RKO (cell line): ENCODE results near the gene ASIC2.
A peak's percentile ranks its signal among the peaks of the same experiment; 100 is the strongest.

Source experiments
- DNase-seq: peaks from one replicate; pipeline ENCODE4 v3.0.0-alpha.2; 2016; ENCODE audit warnings: low spot score

Gene ASIC2

DNA sequence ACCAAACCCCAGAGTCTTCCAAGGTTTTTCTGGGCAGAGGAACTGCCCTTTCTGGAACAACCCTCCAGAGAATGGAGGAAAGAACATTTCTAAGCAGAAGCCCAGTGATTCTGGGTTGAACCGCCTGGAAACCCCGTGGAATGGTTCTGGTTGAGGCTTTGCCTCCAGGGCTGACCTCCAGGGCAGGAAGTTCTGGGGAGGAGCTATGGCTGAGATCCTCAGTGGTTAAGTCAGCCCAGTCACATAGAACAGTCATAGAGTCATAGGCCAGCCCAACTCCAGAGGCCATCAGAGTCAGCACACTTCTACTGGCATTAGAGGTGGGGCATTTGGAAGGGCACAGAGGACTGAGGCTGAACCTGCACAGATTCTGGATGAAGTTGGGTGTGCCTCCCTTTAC lies 235.5 kb downstream of the ASIC2 start:
- no peak for DNase-seq

DNA sequence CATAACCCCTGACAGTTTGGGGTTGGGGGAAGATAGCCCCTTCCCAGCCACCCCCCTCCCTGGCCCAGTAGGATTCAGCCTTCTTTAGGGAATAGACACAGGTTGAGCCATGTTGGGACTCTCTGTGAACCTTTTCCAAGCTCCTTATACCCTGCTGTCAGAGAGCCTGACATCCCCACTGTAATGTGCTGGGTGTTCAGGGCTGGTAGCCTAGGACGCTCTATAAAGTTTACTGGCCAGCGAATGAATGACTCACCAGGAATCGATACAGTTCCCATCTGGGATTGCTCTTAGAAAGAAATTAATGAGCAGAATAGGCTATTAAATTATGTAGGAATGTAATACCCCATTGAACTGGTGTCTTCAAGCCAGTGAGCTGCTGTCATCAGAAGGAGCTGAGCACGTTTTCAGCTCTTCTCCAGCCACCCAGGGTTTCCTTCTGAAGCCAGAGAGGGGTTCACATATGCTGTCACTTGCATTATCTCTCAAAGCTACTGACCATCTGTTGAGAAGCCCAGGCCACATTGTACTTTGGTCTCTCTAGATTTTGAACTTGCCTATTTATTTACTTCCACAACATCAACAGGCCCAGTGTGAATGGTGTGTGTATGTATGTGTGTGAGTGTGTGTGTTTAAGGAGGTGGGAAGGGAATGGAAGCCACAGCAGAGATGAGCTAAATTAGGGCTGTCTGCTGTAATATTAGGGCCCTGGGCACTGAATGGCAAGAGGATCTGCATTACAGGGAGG lies 236.5 kb downstream of the ASIC2 start:
- DNase-seq = no peak

DNA sequence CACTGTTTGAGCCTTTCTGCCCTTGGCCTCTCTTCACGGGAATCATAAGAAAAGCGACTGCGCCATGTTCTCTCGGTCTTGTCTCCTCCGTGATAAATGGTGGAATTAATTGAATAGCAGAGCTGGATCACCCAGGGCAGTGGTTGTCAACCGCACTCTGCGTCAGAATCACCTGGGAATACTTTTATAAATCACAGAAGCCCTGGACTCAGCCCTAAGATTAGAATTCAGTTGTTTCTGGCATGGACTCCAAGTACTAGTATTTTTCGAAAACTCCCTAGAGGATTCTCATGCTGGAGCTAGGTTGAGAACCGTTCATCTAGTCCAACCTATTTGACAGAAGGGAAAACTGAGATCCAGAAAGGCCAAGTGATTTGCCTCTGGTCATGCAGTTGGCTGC lies 237.3 kb downstream of the ASIC2 start:
- DNase-seq = no peak

- DNase-seq = no peak
Observed at GRCh38 chr17:33055171-33055611, 237.9 kb downstream of the ASIC2 start.

DNA sequence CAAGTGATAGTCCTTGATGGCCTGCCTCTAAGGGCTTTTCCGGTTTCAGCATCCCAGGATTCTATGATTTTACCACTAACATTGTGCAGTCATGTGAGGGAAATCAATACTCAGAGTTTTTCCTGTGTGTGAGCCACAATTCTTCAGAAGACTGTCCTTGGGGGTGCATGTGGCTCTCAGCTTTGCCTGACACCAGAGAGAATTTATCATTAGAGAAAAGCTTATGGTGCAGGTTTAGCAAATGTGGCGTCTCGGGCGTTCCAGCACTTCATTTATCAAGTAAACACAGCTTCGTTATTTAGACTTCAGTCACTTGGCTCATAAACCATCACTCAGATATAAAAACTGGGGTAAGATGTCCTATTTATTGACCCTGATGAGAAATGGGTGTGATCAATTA lies 238.7 kb downstream of the ASIC2 start:
- no peak for DNase-seq

DNA sequence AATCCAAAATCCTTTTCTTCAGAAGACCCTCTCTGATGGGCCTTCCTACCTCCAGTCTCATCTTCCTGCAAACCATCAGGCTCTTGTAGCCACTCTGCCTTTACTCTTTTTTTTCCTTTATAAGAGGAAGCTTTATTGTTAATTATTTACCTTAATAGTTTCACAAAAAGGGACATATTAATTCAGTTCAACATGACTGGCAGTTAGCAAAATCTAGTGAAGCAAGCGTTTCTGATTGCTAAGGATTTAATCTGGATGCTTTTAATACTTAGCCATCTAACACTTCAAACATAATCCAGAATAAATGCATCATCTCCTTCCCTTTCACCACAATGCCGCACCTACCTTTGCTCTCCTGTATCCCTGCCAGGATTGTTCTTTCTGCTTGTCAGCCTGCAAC lies 239.4 kb downstream of the ASIC2 start:
- no peak for DNase-seq

DNA sequence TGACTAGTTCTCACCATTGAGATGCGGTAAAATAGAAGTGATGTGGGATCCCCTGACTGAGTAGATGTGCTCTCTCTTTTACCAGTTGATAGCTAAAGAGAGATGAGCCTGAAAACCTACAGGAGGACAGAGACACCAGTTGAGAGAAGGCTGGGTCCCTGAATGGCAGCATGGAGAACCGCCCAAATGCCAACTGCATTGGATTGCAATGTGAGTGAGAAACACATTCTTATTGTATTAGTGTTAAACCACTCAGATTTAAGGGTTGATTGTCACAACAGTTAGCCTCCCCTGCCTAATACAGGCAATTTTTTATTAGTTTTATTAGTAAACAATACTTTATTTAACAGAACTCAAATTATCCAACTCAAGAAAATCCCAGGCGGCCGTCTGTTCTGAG lies 240.2 kb downstream of the ASIC2 start:
- no peak for DNase-seq

DNA sequence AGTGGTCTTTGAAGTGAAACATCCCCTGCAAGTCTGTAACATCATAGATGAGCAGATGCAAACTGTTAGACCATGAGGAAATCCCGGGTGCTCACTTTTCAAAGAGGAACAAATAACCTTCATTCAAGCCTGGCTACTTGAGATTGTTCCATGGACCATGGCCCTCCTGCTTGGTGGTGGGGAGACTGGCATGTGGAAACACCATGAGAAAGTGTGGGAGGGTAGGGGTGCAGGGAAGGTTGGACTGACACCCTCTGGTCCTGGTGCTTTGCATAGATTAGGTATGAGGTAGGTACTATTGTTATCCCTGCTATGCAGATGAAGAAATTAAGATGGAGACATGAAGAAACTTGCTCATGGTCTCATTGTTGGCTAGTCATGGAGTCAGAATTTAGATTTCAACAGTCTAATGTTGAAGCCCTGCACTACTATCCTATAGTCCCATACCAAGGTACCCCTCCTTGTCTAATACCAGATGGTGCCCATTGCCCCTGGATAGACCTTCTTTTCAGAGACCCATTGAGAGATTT lies 242.4 kb downstream of the ASIC2 start:
- DNase-seq = no peak

GRCh38 chr17:33049781-33050414 lies 243.2 kb downstream of the ASIC2 start:
- DNase-seq = peak; percentile 52

GRCh38 chr17:33046361-33047255 lies 246.5 kb downstream of the ASIC2 start:
- DNase-seq = no peak

GRCh38 chr17:33045216-33045615 lies 247.9 kb downstream of the ASIC2 start:
- no peak for DNase-seq

GRCh38 chr17:33044771-33045170 lies 248.3 kb downstream of the ASIC2 start:
- no peak for DNase-seq

DNA sequence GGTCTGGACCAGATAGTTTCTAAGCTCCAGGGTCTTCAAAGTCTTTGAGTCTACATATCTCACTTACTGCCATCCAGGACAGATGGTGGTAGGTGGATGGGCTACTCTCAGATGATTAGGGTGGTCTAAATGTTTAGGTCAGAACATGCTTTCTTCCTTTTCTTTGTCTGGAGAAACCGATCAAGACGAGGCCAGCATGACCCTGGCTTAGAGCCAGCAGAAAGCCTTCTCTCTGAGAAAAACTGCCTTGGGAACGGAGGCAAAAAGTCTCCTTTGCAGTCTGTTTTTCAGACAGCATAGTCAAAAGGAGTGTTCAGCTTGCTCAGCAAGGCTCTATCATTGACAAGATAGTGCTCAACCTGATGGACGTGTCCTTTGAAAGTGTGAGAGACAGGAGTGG lies 252.6 kb downstream of the ASIC2 start:
- DNase-seq = no peak

- DNase-seq = no peak
Observed at GRCh38 chr17:33039874-33040273, 253.2 kb downstream of the ASIC2 start.

DNA sequence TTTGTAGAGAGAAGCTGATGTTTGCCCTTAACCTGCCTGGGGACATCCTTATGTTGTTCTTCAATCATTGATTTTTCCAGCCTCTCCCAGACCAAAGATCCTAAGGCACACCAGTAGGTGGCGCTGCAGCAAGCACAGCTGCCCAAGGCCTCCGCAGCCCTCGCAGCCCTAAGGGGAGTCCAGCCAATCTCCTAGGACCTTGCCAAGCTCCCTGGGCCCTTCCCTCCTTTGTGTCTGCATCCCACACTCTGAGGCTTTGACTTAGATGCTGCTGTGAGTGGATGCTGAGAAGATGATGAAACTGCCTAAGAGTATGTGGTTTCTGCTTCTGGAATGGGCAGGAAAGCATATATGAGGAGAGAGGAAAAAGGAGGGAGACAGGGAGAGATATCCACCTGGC lies 254.4 kb downstream of the ASIC2 start:
- DNase-seq = no peak

GRCh38 chr17:33033176-33033575 lies 259.9 kb downstream of the ASIC2 start:
- no peak for DNase-seq

DNA sequence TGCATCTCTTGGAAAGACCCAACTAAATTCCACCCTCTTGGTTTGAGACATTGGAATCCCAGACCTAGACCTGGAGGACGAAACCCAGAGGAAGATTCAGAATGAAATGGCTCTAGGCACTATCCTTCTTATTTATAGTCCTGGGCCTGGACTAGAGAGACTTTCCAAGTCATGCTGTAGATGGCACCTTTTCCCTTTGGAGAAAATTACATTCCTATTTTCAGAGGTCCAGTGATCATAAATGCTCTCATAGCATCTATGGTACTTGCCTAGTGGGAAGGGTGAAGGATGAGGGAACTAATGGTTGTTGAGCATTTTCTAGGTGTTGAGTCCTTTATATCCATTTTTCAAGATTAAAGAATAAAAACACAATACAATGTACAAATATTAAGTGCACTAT lies 264.3 kb downstream of the ASIC2 start:
- no peak for DNase-seq

DNA sequence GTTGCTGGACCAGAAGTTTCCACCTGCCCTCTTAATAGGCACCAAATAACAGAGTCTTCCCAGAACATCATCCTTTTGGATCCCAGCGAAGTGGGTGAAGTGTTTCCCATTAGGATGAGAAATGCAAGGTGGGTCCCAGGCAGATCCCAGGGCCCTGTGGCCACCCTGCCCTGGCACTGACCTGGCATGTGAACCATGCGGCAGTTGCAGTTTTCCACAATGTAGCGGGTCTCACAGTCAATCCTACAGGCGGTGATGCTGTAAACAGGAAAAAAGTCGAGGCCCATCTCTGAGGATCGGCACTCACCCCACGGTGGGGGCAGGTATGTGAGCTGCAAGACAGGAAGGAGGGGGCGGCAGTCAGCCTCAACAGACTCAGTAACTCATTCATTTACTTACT lies 265.0 kb downstream of the ASIC2 start:
- no peak for DNase-seq

- DNase-seq = no peak
Observed at GRCh38 chr17:33024688-33025486, 268.2 kb downstream of the ASIC2 start.

DNA sequence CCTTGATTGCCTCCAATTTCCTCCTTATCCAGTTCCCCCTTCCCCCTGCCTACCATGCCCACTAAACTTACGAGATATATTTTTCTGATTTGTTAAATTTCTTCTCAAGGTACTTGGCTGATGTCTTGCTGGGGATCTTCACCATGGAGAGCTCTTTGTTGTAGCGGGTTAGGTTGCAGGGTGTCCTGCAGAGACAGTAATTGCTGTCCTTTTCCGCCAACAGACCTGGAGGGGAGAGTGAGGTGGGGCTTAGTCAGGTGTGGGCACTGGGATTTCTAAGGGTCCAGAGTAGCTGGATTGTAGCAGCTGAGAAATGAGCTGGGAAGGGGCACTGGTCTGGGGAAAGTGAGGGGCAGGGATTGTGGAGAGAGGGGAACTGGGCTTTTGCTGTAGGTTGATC lies 269.3 kb downstream of the ASIC2 start:
- DNase-seq = no peak

DNA sequence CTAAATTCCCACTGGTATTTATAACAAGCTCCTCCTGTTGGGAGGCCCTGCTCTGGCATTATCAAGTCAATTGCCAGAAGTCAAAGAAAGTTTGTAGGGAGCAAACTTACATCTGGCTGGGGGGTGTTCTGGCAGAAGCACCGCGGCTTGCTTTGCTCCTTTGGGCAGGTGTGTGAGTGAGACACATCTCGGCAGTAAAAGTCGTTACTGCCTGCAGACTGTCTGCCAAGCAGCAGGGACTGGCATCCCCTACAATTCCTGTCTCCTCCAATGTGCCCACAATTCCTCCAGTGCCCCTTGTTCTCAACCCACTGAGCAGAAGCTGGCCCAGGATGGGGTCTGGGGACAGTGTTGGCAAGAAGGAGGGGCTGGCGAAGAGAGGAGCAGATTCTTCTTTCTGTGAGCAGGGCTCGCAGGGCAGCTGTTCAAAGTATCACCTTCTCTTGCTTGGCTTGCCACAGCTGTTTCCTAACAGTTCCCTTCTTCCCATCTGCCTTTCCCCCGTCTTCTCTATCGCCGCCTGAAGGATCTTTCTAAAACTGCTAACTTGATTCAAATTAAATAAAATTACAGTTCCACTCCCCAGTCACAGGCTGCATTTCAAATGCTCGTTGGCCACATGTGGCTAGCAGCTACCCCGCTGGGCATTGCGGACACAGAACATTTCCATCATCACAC lies 271.2 kb downstream of the ASIC2 start:
- DNase-seq = no peak
